HUES64 (cell line): ENCODE measurements around the gene BLOC1S4.

Experiments
- H3K27ac ChIP-seq: 2 replicates; pipeline ENCODE4 v1.7.0; 2013; ENCODE audit warnings: low read depth, low read length, inconsistent platforms
- H3K27me3 ChIP-seq: 2 replicates; pipeline ENCODE4 v1.6.1; 2013; ENCODE audit warnings: mild to moderate bottlenecking, low read length; ENCODE audit not compliant: insufficient read depth
- H3K36me3 ChIP-seq: 2 replicates; pipeline ENCODE4 v1.6.1; 2013; ENCODE audit warnings: mild to moderate bottlenecking, low read length; ENCODE audit not compliant: insufficient read depth
- H3K4me1 ChIP-seq: 2 replicates; pipeline ENCODE4 v1.6.1; 2013; ENCODE audit warnings: mild to moderate bottlenecking, low read length, moderate library complexity; ENCODE audit not compliant: insufficient read depth
- H3K4me3 ChIP-seq: 2 replicates; pipeline ENCODE4 v1.5.1; 2013; ENCODE audit warnings: mild to moderate bottlenecking, low read length, moderate library complexity
- H3K9ac ChIP-seq: 2 replicates; pipeline ENCODE4 v1.6.1; 2013; ENCODE audit warnings: mild to moderate bottlenecking, low read depth, low read length
- H3K9me3 ChIP-seq: 2 replicates; pipeline ENCODE4 v1.6.1; 2013; ENCODE audit warnings: low read depth, low read length; ENCODE audit not compliant: insufficient read depth
- WGBS: fragments of 150-250, 120-280 bp; methylation state at CpG from one replicate; pipeline ENCODE4 v1.1.7; 2013; ENCODE audit warnings: missing lambda C conversion rate; 5-methylcytosine and 5-hydroxymethylcytosine counted together

Gene BLOC1S4

GRCh38 chr4:6693231-6694176 lies 22.5 kb upstream of the BLOC1S4 start, which contains the start of gene S100P:
S100P (plus strand) TSS chr4:6693878; CDS start chr4:6693933, 55 bp downstream.
- Histone ChIP-seq H3K9ac (no peak within 1 kb of the TSS), H3K9me3 (no peaks in the 10 kb centered on the region), H3K27me3 (no peaks in the 10 kb centered on the region), H3K4me1 (peaks cover 10% of the 10 kb centered on the region), H3K27ac (no peak within 1 kb of the TSS), H3K4me3 (no peak within 1 kb of the TSS), H3K36me3 (no peaks in the 10 kb centered on the region)
- WGBS, result 87% methylated on average over 29 of the region's 29 CpGs

- no peaks in the 10 kb centered on the region for H3K36me3 ChIP-seq
- no peaks in the 10 kb centered on the region for H3K27me3 ChIP-seq
- H3K4me3 ChIP-seq, result no peak overlapping the region
- H3K27ac ChIP-seq, result no peak overlapping the region
- no peak overlapping the region for H3K9ac ChIP-seq
- WGBS, result 87% methylated on average over 16 of the region's 16 CpGs
- H3K9me3 ChIP-seq, result no peaks in the 10 kb centered on the region
- H3K4me1 ChIP-seq, result peaks cover 3% of the 10 kb centered on the region; the same call in 1 of the 2 replicates
Observed at GRCh38 chr4:6694177-6694901, 21.6 kb upstream of the BLOC1S4 start.

DNA sequence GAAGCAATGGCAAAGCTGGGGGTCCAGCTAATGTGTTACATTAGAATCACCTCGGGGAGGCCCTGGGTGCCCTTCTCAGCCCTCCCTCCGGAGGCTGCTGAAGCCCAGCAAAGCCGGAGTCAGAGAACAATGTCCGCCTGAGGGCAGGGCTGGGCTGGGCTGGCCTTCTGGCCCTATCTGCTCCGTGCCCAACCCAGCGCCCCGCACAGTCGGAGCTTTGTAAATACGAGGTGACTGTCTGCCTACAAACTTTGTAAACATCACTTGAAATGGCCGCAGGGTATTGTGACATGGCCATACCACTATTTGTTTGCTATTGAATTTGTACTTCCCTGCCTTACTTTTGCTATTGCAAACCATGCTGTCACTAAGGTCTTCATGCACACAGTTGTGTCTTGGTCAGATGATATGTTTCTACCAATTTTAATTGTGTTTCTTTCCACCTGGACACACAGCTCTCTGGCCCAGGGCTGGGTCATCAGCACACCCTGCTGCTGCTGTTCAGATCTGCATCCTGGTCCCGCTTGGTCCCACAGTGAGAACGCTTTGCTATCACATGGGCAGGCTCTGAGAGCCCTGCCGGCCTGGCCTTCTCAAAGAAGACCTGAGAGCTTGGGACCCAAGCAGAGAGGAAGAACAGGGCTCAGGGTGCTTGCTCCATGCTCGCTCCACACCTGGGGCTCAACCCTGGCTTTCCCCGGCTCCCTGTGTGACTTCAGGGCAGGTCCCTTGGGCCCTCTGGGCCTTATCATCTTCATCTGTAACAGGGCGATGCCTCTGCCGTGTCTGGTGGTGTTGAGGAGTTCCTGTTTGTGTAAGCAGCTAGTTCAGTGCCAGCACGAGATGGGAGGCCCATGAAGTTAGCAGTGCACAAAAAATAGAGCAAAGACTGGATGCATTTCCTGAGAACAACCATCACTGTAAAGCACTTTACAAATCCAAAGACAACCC lies 20.0 kb upstream of the BLOC1S4 start:
- H3K9ac ChIP-seq, result no peak overlapping the region
- H3K27me3 ChIP-seq, result no peaks in the 10 kb centered on the region
- WGBS, result 90% methylated on average over 18 of the region's 18 CpGs
- peaks cover 7% of the 10 kb centered on the region; the same call in 1 of the 2 replicates for H3K36me3 ChIP-seq
- H3K4me1 ChIP-seq, result no peaks in the 10 kb centered on the region
- no peak overlapping the region for H3K27ac ChIP-seq
- no peak overlapping the region for H3K4me3 ChIP-seq
- H3K9me3 ChIP-seq, result no peaks in the 10 kb centered on the region

DNA sequence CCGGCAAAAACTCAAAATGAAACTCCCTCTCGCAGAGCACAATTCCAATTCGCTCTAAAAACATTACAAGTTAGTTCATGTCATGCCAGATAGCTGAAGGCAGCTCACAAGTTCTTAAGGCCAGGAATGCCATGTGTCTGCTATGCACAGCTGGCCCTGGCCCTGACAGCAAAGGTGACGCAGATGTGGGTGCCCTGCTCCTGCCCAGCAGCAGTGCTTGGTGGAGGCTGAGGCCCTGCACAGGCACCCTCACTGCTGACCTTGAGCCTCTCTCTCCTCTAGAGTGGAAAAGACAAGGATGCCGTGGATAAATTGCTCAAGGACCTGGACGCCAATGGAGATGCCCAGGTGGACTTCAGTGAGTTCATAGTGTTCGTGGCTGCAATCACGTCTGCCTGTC lies 19.4 kb upstream of the BLOC1S4 start:
- Histone ChIP-seq H3K4me3 (no peak overlapping the region), H3K27me3 (no peaks in the 10 kb centered on the region), H3K9ac (no peak overlapping the region), H3K36me3 (peaks cover 7% of the 10 kb centered on the region; the same call in 1 of the 2 replicates), H3K27ac (no peak overlapping the region), H3K9me3 (no peaks in the 10 kb centered on the region), H3K4me1 (no peaks in the 10 kb centered on the region)
- 92% methylated on average over 8 of the region's 8 CpGs for WGBS

DNA sequence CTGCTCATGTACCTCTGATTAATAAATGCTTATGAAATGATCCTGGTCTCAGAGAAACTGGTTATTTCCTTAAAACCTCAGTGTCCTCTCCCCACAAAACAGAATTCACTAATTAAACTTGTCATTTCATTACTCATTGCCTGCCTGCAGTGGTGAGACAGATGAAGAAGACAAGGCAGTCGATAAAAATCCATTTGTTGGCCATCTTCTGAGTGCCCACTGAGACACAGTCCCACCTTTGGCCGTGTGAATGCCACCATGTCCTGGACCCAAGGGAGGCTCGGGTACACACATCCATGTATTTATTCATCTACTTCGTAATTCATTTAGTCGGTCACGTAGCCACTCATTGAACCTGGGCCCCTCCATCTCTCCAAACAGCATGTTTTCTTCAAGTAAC lies 18.8 kb upstream of the BLOC1S4 start:
- Histone ChIP-seq H3K9me3 (no peaks in the 10 kb centered on the region), H3K4me3 (no peak overlapping the region), H3K27me3 (no peaks in the 10 kb centered on the region), H3K4me1 (no peaks in the 10 kb centered on the region), H3K27ac (no peak overlapping the region), H3K9ac (no peak overlapping the region), H3K36me3 (peaks cover 7% of the 10 kb centered on the region; the same call in 1 of the 2 replicates)
- 96% methylated on average over 6 of the region's 6 CpGs for WGBS

DNA sequence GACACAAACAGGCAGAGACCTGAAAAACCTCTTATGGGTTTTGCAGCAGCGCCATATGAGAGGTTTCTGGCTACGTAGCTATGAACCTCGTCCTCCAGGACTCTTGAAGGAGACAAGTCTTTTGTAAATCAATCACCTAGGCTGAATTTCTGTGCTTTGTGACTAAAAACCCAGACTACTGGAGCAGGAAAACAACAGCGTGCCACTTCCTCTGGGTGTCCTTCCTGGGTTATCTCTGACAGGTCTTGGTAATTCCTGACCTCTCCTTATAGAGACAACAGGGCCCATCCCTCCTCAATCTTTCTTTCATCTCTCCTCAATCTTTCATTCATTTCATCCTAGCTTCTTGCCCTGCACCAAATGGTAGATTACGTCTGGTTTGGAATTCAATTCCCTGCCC lies 16.6 kb upstream of the BLOC1S4 start:
- H3K4me3 ChIP-seq, result no peak overlapping the region
- no peaks in the 10 kb centered on the region for H3K4me1 ChIP-seq
- H3K36me3 ChIP-seq, result peaks cover 16% of the 10 kb centered on the region
- 0 out of 2 replicates have a peak, but pooled peaks cover 8% of the 10 kb centered on the region for H3K9me3 ChIP-seq
- no peak overlapping the region for H3K27ac ChIP-seq
- 94% methylated on average over 5 of the region's 5 CpGs for WGBS
- no peak overlapping the region for H3K9ac ChIP-seq
- H3K27me3 ChIP-seq, result no peaks in the 10 kb centered on the region

DNA sequence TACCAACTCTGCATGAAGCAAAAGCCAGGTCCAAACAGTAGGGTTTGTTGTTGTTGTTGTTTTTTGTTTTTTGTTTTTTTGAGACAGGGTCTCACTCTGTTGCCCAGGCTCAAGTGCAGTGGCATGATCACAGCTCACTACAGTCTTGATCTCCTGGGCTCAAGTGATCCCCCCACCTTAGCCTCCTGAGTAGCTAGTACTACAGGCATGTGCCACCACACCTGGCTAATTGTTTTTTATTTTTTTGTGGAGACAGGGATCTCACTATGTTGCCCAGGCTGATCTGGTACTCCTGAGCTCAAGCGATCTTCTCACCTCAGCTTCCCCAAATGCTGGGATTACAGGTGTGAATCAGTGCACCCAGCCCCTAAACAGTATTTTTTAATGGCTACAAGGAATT lies 16.1 kb upstream of the BLOC1S4 start:
- 100% methylated on average over 1 of the region's 1 CpG for WGBS
- Histone ChIP-seq H3K9ac (no peak overlapping the region), H3K27ac (no peak overlapping the region), H3K4me3 (no peak overlapping the region), H3K4me1 (no peaks in the 10 kb centered on the region), H3K27me3 (no peaks in the 10 kb centered on the region), H3K36me3 (peaks cover 16% of the 10 kb centered on the region), H3K9me3 (0 out of 2 replicates have a peak, but pooled peaks cover 8% of the 10 kb centered on the region)

DNA sequence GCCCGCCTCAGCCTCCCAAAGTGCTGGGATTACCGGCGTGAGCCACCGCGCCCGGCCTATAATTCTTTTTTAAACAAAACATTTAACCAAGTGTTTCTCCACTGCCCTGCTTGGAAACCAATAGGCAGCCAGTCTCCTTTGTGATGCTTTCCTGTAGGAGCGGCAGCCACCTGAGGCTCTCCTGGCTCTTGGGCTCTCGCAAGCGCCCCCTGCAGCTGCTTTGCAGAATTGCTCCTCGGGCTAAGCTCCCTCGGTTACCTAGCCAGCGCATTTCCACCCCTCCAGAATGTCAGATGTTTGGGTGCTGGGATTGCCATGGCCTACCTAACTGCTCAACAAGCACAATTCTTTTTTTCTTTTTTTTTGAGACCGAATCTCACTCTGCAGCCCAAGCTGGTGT lies 14.6 kb upstream of the BLOC1S4 start:
- 74% methylated on average over 13 of the region's 13 CpGs for WGBS
- no peaks in the 10 kb centered on the region for H3K27me3 ChIP-seq
- no peak overlapping the region for H3K4me3 ChIP-seq
- H3K36me3 ChIP-seq, result peaks cover 23% of the 10 kb centered on the region
- 0 out of 2 replicates have a peak, but pooled peaks cover 8% of the 10 kb centered on the region for H3K9me3 ChIP-seq
- no peaks in the 10 kb centered on the region for H3K4me1 ChIP-seq
- H3K27ac ChIP-seq, result no peak overlapping the region
- no peak overlapping the region for H3K9ac ChIP-seq

GRCh38 chr4:6702761-6703160 lies 13.2 kb upstream of the BLOC1S4 start:
- peaks cover 29% of the 10 kb centered on the region for H3K36me3 ChIP-seq
- no peaks in the 10 kb centered on the region for H3K27me3 ChIP-seq
- H3K9ac ChIP-seq, result no peak overlapping the region
- H3K27ac ChIP-seq, result no peak overlapping the region
- 0% methylated on average over 1 of the region's 1 CpG for WGBS
- 0 out of 2 replicates have a peak, but pooled peaks cover 8% of the 10 kb centered on the region for H3K9me3 ChIP-seq
- no peak overlapping the region for H3K4me3 ChIP-seq
- H3K4me1 ChIP-seq, result peaks cover 8% of the 10 kb centered on the region

DNA sequence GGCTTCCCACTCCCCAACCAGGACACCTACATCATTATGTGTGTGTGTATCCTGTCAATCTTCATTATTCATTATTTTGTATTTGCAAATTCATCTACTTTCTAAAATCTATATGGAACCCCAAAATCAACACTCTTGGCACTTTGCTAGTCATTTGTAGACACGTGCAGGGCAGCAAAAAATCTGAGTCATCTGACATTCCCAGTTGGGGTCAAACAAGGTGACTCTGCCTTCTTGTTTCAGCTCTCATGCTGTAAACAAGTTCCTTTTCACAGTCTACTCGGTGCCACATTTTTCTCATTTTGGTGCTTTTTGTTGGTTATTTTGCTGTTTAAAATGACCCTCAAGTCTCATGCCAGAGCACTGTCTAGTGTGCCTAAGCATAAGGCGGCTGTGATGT lies 12.2 kb upstream of the BLOC1S4 start:
- peaks cover 33% of the 10 kb centered on the region for H3K36me3 ChIP-seq
- no peak overlapping the region for H3K27ac ChIP-seq
- H3K9ac ChIP-seq, result no peak overlapping the region
- no peak overlapping the region for H3K4me3 ChIP-seq
- H3K4me1 ChIP-seq, result peaks cover 17% of the 10 kb centered on the region
- 0 out of 2 replicates have a peak, but pooled peaks cover 8% of the 10 kb centered on the region for H3K9me3 ChIP-seq
- WGBS, result 88% methylated on average over 3 of the region's 3 CpGs
- no peaks in the 10 kb centered on the region for H3K27me3 ChIP-seq
